M059J (cell line): ENCODE data around the gene DIO2. TPM values are rescaled to one million over a fixed set of nuclear protein-coding genes. Genes with fewer than 3 reads are reported as not detected.
A peak's percentile ranks its signal among the peaks of the same experiment; 100 is the strongest.

Source experiments
- DNase-seq: peaks from one replicate; pipeline ENCODE4 v3.0.0-alpha.2; 2012; ENCODE audit warnings: low read depth
- total RNA-seq: library from RNA; depleted of rRNA; stranded (reverse); fragments of >200 nt; shearing (Covaris generic); gene quantifications from 2 replicates; pipeline ENCODE4 v1.2.3, GENCODE V29; 2014

The DIO2 gene
- total RNA-seq, 1 experiment from 2014 or later, result 61.1 TPM

DNA sequence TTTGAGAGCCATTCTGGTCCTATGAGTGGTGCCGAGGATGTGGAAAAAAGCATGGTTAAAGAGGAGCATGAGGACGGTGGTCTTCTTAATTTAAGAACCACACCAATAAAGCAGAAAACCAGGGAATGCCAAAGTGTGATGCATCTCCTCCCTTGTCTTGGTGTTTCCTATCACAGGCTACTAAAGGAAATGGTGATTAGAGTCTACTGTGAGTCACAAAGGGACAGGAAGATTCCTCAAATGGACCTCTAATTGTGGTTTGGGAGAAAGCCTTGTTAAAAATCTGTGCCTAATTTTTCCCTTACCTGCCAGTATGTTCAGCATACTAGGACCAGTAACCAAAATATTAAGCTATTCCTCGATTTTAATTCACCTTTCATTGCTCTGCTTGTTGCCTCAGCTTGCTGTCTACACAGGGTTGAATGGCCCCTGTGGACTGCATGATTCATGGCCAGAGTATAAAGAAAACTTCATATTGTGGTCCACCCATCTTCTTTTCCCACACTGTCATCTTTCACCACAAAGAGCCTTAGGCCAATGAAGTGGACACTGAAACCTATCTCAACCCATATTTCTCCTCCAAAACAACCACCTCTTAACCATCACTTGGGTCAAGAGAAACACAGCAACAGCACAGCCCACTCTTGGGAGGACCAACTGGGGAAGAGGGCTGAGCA lies 38.8 kb downstream of the DIO2 start:
- DNase-seq, result peak; percentile 73

DNA sequence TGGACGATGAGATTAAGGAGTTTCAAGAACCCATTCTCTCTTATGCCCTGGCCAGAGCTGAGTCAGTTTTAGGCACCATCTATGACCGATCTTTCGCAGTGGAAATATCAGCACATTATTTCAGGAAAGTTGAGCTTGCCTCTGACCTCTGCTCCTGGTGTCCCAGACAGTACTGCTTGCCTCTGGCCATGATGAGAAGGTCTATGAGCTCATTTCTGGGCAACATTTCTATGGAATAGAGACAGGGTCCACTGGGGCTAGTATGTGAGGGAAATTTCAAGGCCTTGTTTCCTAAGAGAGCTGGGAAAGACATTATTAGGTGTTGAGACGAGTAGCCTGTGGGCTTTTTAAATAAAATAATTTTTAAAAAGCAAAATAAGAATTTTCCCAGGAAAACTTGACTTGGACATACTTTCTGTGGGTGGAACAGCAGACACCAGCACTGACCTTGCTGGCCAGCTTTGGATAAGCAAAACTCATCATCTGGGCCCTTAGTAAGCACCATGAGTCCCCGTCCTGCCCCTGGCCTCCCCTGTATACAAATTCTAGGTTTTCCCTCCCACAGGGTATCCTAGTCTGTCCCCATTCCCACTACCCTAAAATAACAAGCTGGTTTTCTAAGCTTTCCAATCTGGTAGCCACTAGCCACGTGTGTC lies 43.4 kb downstream of the DIO2 start:
- DNase-seq, result no peak

DNA sequence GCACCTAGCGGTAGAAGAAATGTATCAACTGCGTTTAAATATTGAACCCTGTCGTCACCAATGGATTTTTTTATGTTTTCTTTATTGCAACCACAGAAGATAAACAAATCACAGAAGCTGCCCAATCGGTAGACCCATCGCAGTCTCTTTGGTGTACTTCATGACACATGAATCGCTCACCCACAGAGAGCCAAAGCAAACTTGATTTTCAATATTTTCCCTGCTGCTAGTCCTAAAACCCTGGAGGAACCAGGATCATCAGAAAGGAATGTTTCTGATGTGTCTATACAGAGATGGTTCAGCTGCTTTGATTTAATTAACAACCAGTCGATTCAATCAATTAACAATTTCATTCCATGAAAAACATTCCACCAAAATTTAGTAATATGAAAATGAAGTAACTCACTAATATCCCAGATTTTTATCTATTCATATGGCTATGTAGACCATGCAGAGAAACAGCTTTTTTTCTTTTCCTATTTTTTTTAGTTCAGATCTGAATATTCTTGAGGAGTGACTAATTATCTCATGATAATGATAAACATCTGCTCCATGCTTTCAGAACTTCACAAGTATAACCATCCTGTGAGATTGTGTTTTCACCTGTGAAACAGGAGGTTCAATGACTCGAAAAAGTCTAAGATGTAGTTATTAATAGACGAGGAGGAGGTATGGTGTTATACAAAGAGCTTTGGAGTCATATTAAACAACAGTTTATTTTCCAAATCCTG lies 46.1 kb downstream of the DIO2 start:
- DNase-seq, result peak; percentile 52

- DNase-seq, result no peak
Observed at GRCh38 chr14:80152763-80153162, 58.5 kb downstream of the DIO2 start.

DNA sequence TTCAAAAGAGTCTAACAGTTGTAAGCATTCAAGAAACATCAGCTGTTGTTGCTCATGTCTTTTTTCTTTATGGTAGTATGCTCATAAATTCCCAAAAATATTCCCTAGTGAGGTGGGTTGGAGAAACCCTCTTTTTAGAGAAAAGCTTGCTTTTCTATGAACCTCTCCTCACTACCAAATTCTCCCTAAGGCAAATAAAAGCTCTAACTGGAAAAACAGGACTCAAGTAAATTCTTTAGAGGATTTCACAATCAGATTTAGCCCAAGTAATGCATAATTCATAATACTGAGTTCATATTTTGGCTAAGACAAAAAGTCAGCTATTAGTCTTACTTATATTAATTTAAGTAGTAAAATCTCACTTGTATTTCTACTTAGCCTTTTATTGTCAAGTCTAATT lies 59.1 kb downstream of the DIO2 start:
- DNase-seq, result no peak

DNA sequence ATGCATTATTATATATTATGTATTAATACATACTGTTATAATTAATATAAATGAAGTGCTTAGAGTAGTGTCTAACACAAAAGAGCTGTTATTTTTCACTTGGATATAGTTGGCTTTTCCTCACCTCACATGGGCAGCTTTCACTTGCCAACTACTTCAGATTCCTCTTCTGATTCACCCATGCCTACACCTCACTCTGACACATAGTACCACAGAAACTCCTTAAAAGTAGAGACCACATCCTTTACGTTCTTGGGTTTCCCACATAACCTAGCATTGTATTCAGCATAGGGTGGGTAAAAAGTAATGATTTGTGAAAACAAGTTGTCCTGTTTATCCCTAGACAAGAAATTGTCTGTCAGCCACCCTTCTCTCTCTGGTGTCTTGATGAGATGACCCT lies 61.0 kb downstream of the DIO2 start:
- peak; percentile 60 for DNase-seq
